Airway epithelial cell (primary cell): ENCODE measurements around the gene CLHC1. TPM values are rescaled to one million over a fixed set of nuclear protein-coding genes. Genes with fewer than 3 reads are reported as not detected.

Source experiments
- total RNA-seq: library from RNA; depleted of rRNA; stranded (reverse); fragments of >200 nt; gene quantifications from 2 replicates; pipeline ENCODE4 v1.2.3, GENCODE V29; 2015

Gene CLHC1
- 0.74 and 1.6 TPM in 2 replicates for total RNA-seq

GRCh38 chr2:55232084-55232862 lies at the start of gene CLHC1, which contains the start of gene RPS27A:
Gene CLHC1 (minus strand): TSS chr2:55232293. CDS start chr2:55222411, 9,882 bp downstream.
Gene RPS27A (plus strand): TSS chr2:55232688. CDS start chr2:55232825, 137 bp downstream.

GRCh38 chr2:55268907-55269644 lies 37.0 kb upstream of the CLHC1 start, which contains the start of gene MTIF2:
Gene MTIF2 (minus strand): TSS chr2:55269231. CDS start chr2:55263858, 5,373 bp downstream.

Other genes starting within 250 kb of the CLHC1 start
- gene RTN4, start 181.8 kb downstream of the CLHC1 start, total RNA-seq: 209 and 226 TPM in 2 replicates
- gene RPS27A, start 395 bp upstream of the CLHC1 start, total RNA-seq: 2,571 and 3,368 TPM in 2 replicates
- gene MTIF2, start 36.9 kb upstream of the CLHC1 start, total RNA-seq: 27.4 and 31.2 TPM in 2 replicates
- 13.8 and 24.8 TPM in 2 replicates for gene CCDC88A, start 187.6 kb upstream of the CLHC1 start, total RNA-seq